OCI-LY1 (cell line): ENCODE data around the gene TST.

Source experiments
- CTCF ChIP-seq: fragments of 200-600 bp; sonication (generic), shearing (Covaris generic); IDR thresholded peaks from 2 replicates; pipeline ENCODE4 v1.5.1; 2017; ENCODE audit warnings: mild to moderate bottlenecking, antibody characterized with exemption, low read length, moderate library complexity, mixed read lengths
- EZH2 ChIP-seq: fragments of 200-600 bp; sonication (generic), shearing (Covaris generic); IDR thresholded peaks from 2 replicates; pipeline ENCODE4 v1.8.0; 2017; ENCODE audit warnings: borderline replicate concordance, mixed run types, mild to moderate bottlenecking, antibody characterized with exemption, low read length, moderate library complexity, mixed read lengths

GRCh38 chr22:37057226-37057625 is 38.0 kb upstream of the TST start:
- TF ChIP-seq CTCF (no peak), EZH2 (no peak)
